RWPE1 (cell line): ENCODE results near the gene ELK1.

Source experiments
- CTCF ChIA-PET: fragments of 350-600 bp; sonication (Branson Sonifier 250); formaldehyde crosslinking; extraction: SDS; loops from one replicate; lab custom pipeline; 2021; lab: Yijun Ruan, JAX
- POLR2A ChIA-PET: fragments of 400-600 bp; formaldehyde crosslinking; extraction: SDS; loops from one replicate; lab custom pipeline; 2020; ENCODE audit warnings: antibody characterized with exemption; ENCODE audit not compliant: low non-redundant PET; lab: Yijun Ruan, JAX
- DNase-seq: peaks from one replicate; pipeline ENCODE4 v3.0.0; 2012; ENCODE audit warnings: low spot score
- H3K27ac ChIP-seq: fragments of 450-650 bp; 2 replicates; pipeline ENCODE4 v1.5.1; 2017
- TF ChIP-seq, protein P1 (sequence below): fragments of 450-650 bp; conservative IDR thresholded peaks from 2 replicates; pipeline ENCODE4 v1.5.1; 2017; ENCODE audit warnings: low read depth, mild to moderate bottlenecking

The ELK1 gene

DNA sequence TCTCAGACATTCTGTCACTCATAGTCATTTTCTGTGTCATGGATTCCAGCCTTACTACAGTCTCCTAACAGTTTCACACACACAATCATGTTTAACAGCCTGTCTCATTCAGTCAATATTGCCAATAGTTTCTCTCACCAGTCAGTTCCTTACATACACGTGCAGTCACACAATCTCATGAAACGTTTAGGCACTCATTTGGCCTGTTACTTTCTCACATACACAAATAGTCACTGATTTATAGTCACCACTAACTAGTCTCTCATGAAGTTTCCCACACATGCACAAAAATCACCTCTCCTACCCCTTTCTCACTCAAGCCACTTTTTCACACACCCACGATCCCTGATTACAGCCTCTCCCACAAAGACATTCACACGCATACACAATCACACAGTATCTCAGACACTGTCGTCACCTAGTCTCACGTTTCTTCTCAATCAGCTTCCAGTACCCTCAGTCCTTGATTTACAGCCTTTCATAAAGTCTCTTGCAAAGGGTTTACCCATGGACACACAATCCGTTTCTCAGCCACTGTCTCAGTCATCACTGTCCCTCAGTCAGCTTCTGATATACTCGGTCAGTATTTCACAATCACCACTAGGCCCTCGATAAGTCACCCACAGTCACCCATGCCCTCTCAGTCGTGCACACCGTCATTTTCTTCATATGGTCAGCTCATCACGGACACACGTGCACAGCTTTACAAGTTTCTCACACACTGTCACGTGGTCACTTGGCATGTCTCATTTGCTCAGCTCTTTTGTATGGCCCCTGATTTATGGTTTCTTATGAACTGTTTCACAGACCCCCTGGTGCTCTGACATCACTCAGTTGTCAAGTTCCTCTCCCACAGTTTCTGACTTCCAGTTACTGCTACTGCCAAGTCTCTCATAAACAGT lies 16.4 kb downstream of the ELK1 start:
- POLR2A ChIA-PET = no interaction called here

DNA sequence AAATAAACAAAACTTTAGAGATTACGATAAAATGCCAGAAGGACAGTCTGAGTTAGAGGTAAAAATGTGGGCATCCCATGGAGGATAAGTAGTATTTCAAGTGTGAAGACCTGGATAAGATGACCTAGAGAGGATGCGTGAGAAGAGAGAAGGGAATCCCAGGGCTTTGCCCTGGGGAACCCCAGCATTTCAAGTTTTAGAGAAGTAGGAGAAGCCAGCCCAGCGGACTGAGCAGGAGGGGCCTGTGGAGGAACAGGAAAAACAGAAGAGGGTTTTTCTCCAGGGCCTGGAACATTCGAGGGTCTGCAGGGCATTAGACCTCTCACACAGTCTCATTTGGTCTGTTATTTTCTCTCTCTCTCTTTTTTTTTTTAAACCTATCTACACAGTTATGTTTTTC lies 17.7 kb downstream of the ELK1 start:
- H3K27ac ChIP-seq = no peak overlapping the region
- CTCF ChIA-PET = no interaction called here
- POLR2A ChIA-PET = no interaction called here

More for the DNA sequence above, 16.4 kb downstream of the ELK1 start:
- DNase-seq = no peak
- no peak overlapping the region for H3K27ac ChIP-seq
- CTCF ChIA-PET = no interaction called here
- TF ChIP-seq, protein P1, sequence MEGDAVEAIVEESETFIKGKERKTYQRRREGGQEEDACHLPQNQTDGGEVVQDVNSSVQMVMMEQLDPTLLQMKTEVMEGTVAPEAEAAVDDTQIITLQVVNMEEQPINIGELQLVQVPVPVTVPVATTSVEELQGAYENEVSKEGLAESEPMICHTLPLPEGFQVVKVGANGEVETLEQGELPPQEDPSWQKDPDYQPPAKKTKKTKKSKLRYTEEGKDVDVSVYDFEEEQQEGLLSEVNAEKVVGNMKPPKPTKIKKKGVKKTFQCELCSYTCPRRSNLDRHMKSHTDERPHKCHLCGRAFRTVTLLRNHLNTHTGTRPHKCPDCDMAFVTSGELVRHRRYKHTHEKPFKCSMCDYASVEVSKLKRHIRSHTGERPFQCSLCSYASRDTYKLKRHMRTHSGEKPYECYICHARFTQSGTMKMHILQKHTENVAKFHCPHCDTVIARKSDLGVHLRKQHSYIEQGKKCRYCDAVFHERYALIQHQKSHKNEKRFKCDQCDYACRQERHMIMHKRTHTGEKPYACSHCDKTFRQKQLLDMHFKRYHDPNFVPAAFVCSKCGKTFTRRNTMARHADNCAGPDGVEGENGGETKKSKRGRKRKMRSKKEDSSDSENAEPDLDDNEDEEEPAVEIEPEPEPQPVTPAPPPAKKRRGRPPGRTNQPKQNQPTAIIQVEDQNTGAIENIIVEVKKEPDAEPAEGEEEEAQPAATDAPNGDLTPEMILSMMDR = no peak

DNA sequence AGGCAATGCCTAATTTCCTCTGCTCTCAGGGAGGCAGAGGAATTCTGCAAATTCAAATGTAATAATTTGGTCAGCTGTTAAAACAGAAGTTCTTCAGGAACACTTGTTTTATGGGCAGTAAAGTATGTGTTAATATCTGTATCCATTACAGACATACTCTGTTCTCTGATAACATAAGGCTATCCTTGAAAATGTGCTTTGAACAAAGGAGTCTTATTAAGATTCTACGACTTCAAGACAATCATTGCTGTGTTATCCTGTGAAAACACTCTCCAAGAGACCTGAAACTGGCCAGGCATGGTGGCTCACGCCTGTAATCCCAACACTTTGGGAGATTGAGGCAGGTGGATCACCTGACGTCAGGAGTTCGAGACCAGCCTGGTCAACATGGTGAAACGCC lies 18.7 kb downstream of the ELK1 start:
- CTCF ChIA-PET = no interaction called here
- TF ChIP-seq, protein P1 = no peak
- POLR2A ChIA-PET = no interaction called here
- no peak overlapping the region for H3K27ac ChIP-seq
- DNase-seq = no peak

More for the DNA sequence above, 17.7 kb downstream of the ELK1 start:
- DNase-seq = no peak
- TF ChIP-seq, protein P1 = no peak

DNA sequence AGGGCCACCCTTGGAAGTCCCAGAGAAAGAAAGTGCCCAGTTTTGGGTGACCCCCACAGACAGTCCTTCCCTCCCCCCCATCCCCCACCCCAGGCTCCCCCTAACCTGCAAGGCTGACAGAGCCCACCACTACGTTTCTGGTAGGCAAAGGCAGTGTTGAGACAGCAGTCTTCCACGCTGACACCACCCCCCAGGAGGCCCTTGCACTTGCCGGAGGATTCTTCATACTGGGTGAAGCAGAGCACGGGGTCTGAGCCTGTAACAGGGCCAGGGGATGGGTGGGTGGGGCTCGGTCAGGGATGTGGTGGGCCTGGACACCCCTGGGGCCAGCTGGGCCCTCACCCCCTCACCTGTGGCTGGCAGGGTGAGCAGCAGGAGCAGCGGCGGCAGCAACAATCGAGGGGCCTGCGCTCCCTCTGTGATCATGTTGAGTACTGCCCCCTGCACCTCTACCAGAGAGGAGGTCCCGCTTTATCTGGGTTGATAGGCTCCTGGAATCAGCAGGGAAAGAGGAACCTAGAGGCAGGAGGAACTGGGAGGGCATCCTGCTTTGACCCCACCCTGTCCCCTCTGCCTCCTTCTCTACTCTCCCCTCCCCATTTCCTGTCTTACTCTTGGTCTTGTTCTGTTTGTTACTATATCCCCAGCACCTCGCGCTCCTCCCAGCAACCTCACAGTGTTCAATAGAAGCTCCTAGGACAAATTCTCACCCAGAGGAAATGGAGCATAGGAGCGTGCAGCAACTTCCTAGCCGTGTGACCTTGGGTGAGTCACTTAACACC lies 20.8 kb downstream of the ELK1 start, which contains the start of gene CFP:
CFP (minus strand) TSS at position 512 of the 782 bp plus-strand sequence; CDS start at position 426, 86 bp downstream.
- no peak for DNase-seq
- POLR2A ChIA-PET = no interaction called here
- TF ChIP-seq, protein P1 = no peak
- CTCF ChIA-PET = no interaction called here
- H3K27ac ChIP-seq = no peak within 1 kb of the TSS

DNA sequence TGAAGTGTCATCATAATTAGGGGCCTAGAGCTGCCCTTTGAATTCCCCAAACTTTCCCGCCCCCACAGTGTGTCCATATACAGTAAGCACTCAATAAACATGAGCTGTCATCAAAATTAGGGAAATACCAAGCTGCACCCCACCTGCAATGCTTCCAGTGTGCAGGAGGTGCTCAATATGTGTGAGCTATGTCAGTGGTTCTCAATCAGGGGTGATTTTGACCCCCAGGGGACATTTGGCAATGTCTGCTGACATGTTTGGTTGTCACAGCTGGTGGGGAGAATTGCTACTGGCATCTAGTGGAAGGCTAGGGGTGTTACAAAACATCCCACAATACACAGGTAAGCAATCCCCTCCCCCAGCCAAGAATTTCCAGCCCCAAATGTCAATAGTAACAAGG lies 21.4 kb downstream of the ELK1 start:
- H3K27ac ChIP-seq = no peak overlapping the region
- ChIA-PET CTCF (interaction anchor here (0.5 to 0.6 kb wide), 4 partner anchors 14 to 404 kb away, joined by 3 to 4 read pairs (median 3); no protein-coding TSS in a partner anchor), POLR2A (no interaction called here)
- TF ChIP-seq, protein P1 = no peak
- DNase-seq = no peak

DNA sequence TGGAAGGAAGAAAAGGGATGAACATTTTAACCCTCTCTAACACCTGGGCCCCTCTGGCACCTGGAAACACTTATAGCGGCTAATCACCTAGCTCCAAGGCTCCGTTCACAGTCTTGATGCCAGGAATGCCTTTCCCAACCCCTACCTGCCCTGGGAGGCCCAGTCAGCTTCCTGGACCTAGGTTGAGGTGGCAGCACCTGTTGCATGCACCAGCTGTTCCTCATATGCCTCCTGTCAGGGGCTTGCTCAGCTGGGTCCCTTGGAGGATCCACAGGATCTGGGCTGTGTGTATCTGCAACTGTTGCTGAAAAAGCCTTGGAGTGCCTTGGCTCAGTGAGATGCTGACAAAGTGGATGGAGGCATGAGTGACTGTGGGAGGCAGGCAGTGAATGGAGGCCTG lies 25.0 kb downstream of the ELK1 start:
- DNase-seq = no peak
- H3K27ac ChIP-seq = no peak overlapping the region
- POLR2A ChIA-PET = no interaction called here
- CTCF ChIA-PET = no interaction called here
- TF ChIP-seq, protein P1 = no peak
